ENCODE results near the gene PLXNA2. TPM values are rescaled to one million over a fixed set of nuclear protein-coding genes. Genes with fewer than 3 reads are reported as not detected.

Gene PLXNA2
- total and polyA plus RNA-seq, 2 experiments from 2014 or later: 3.7 to 5.4 TPM

GRCh38 chr1:208059409-208060001 is 184.7 kb downstream of the PLXNA2 start:
- Histone ChIP-seq H3K4me2 (ENCODE audit: unreplicated experiment) (no peak overlapping the region), H3K27me3 (replicated peaks; ENCODE audit: insufficient read depth) (no peaks in the 10 kb centered on the region), H4K20me1 (ENCODE audit: insufficient read depth) (no peaks in the 10 kb centered on the region), H3K9ac (no peak overlapping the region), H3K79me2 (ENCODE audit: insufficient read depth) (no peaks in the 10 kb centered on the region), H2AFZ (no peak overlapping the region), H3K27ac (no peak overlapping the region), H3K9me3 (ENCODE audit: low read depth) (no peaks in the 10 kb centered on the region), H3F3A (ENCODE audit: insufficient read depth) (no peaks in the 10 kb centered on the region), H3K4me3 (no peak overlapping the region), H3K36me3 (ENCODE audit: low read depth) (no peaks in the 10 kb centered on the region), H3K9me2 (ENCODE audit: insufficient read depth) (no peaks in the 10 kb centered on the region), H3K4me1 (ENCODE audit: insufficient read depth) (no peaks in the 10 kb centered on the region)
- in situ Hi-C loops (cut with MboI): no loop called here
- no peak for DNase-seq
- TF ChIP-seq EZH2 (IDR thresholded peaks at IDR 0.05; ENCODE audit: insufficient read depth, poor library complexity, severe bottlenecking) (no peak), EZH2phosphoT487 (IDR thresholded peaks at IDR 0.05; ENCODE audit: insufficient read depth, low read depth) (no peak)
- WGBS, 2 experiments (ENCODE audit: low coverage in 1 of 2, low lambda C conversion rate in 2 of 2, missing lambda C conversion rate in 2 of 2): 96 to 97% methylated on average over 6 of the region's 6 CpGs

- H3K4me2 ChIP-seq (ENCODE audit: unreplicated experiment): no peak overlapping the region
- no peaks in the 10 kb centered on the region for H4K20me1 ChIP-seq (ENCODE audit: insufficient read depth)
- no peaks in the 10 kb centered on the region for H3K36me3 ChIP-seq (ENCODE audit: low read depth)
- no peaks in the 10 kb centered on the region for H3K27me3 ChIP-seq (replicated peaks; ENCODE audit: insufficient read depth)
- no peaks in the 10 kb centered on the region for H3K9me3 ChIP-seq (ENCODE audit: low read depth)
- DNase-seq: no peak
- H3K4me3 ChIP-seq: no peak overlapping the region
- WGBS, 2 experiments (ENCODE audit: low coverage in 1 of 2, low lambda C conversion rate in 2 of 2, missing lambda C conversion rate in 2 of 2): 86 to 97% methylated on average over 4 of the region's 4 CpGs
- no peak overlapping the region for H3K27ac ChIP-seq
- H3F3A ChIP-seq (ENCODE audit: insufficient read depth): no peaks in the 10 kb centered on the region
- no peak for TF ChIP-seq EZH2 (IDR thresholded peaks at IDR 0.05; ENCODE audit: insufficient read depth, poor library complexity, severe bottlenecking)
- H3K4me1 ChIP-seq (ENCODE audit: insufficient read depth): no peaks in the 10 kb centered on the region
- in situ Hi-C loops (cut with MboI): no loop called here
- no peak overlapping the region for H2AFZ ChIP-seq
- no peak overlapping the region for H3K9ac ChIP-seq
- no peaks in the 10 kb centered on the region for H3K9me2 ChIP-seq (ENCODE audit: insufficient read depth)
- no peaks in the 10 kb centered on the region for H3K79me2 ChIP-seq (ENCODE audit: insufficient read depth)
These were observed 185.4 kb downstream of the PLXNA2 start for GRCh38 chr1:208058756-208059155.

GRCh38 chr1:208058267-208058666 is 185.9 kb downstream of the PLXNA2 start:
- Histone ChIP-seq H4K20me1 (ENCODE audit: insufficient read depth) (no peaks in the 10 kb centered on the region), H2AFZ (no peak overlapping the region), H3K9ac (no peak overlapping the region), H3K4me3 (no peak overlapping the region), H3K27ac (no peak overlapping the region), H3K79me2 (ENCODE audit: insufficient read depth) (no peaks in the 10 kb centered on the region), H3K9me3 (ENCODE audit: low read depth) (no peaks in the 10 kb centered on the region), H3K4me2 (ENCODE audit: unreplicated experiment) (no peak overlapping the region), H3K27me3 (replicated peaks; ENCODE audit: insufficient read depth) (no peaks in the 10 kb centered on the region), H3K4me1 (ENCODE audit: insufficient read depth) (no peaks in the 10 kb centered on the region), H3K36me3 (ENCODE audit: low read depth) (no peaks in the 10 kb centered on the region), H3K9me2 (ENCODE audit: insufficient read depth) (no peaks in the 10 kb centered on the region), H3F3A (ENCODE audit: insufficient read depth) (no peaks in the 10 kb centered on the region)
- in situ Hi-C loops (cut with MboI): no loop called here
- TF ChIP-seq EZH2 (IDR thresholded peaks at IDR 0.05; ENCODE audit: insufficient read depth, poor library complexity, severe bottlenecking): no peak
- TF ChIP-seq EZH2phosphoT487 (IDR thresholded peaks at IDR 0.05; ENCODE audit: insufficient read depth, low read depth): no peak
- 91% methylated on average over 12 of the region's 12 CpGs for WGBS, 2 experiments (ENCODE audit: low coverage in 1 of 2, low lambda C conversion rate in 2 of 2, missing lambda C conversion rate in 2 of 2)
- no peak for DNase-seq

- Histone ChIP-seq H3K4me3 (no peak overlapping the region), H3K4me1 (ENCODE audit: insufficient read depth) (no peaks in the 10 kb centered on the region), H3K4me2 (ENCODE audit: unreplicated experiment) (no peak overlapping the region), H3K79me2 (ENCODE audit: insufficient read depth) (no peaks in the 10 kb centered on the region), H3K36me3 (ENCODE audit: low read depth) (no peaks in the 10 kb centered on the region), H3K27ac (no peak overlapping the region), H3K27me3 (replicated peaks; ENCODE audit: insufficient read depth) (no peaks in the 10 kb centered on the region), H3K9me2 (ENCODE audit: insufficient read depth) (no peaks in the 10 kb centered on the region), H3K9ac (no peak overlapping the region), H3F3A (ENCODE audit: insufficient read depth) (no peaks in the 10 kb centered on the region), H3K9me3 (ENCODE audit: low read depth) (no peaks in the 10 kb centered on the region), H4K20me1 (ENCODE audit: insufficient read depth) (no peaks in the 10 kb centered on the region), H2AFZ (no peak overlapping the region)
- no peak for DNase-seq
- TF ChIP-seq EZH2phosphoT487 (IDR thresholded peaks at IDR 0.05; ENCODE audit: insufficient read depth, low read depth): no peak
- TF ChIP-seq EZH2 (IDR thresholded peaks at IDR 0.05; ENCODE audit: insufficient read depth, poor library complexity, severe bottlenecking): no peak
- WGBS, 2 experiments (ENCODE audit: low coverage in 1 of 2, low lambda C conversion rate in 2 of 2, missing lambda C conversion rate in 2 of 2): 56 to 62% methylated on average over 2 of the region's 2 CpGs
- in situ Hi-C loops (cut with MboI): no loop called here
These were observed 187.1 kb downstream of the PLXNA2 start for GRCh38 chr1:208057056-208057455.

DNA sequence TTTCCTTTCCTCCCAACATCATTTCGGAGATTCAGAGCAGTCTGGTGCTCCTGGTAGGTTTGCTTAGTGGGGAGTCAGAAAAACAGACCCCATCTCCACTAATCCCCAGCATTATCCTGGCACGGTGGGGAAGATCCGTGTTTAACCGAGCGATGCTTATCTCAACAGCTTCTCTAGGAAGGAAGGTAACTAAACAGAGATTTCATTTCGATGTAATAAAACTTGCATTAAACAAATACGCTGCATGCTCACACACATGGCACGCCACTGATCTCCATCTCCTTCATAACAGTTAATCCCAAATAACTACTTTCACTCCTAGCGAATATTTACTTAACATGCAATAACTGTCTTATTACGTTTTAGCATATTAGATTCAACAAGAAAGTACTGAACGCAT is 188.6 kb downstream of the PLXNA2 start:
- H3K27ac ChIP-seq: no peak overlapping the region
- in situ Hi-C loops (cut with MboI): no loop called here

More for the DNA sequence above, 188.6 kb downstream of the PLXNA2 start:
- H3K9me3 ChIP-seq (ENCODE audit: low read depth): no peaks in the 10 kb centered on the region
- no peaks in the 10 kb centered on the region for H3K36me3 ChIP-seq (ENCODE audit: low read depth)
- 92 to 96% methylated on average over 11 of the region's 11 CpGs for WGBS, 2 experiments (ENCODE audit: low coverage in 1 of 2, low lambda C conversion rate in 2 of 2, missing lambda C conversion rate in 2 of 2)
- no peak overlapping the region for H3K9ac ChIP-seq
- H4K20me1 ChIP-seq (ENCODE audit: insufficient read depth): no peaks in the 10 kb centered on the region
- H2AFZ ChIP-seq: no peak overlapping the region
- no peaks in the 10 kb centered on the region for H3K9me2 ChIP-seq (ENCODE audit: insufficient read depth)
- DNase-seq: no peak
- TF ChIP-seq EZH2 (IDR thresholded peaks at IDR 0.05; ENCODE audit: insufficient read depth, poor library complexity, severe bottlenecking) (no peak), EZH2phosphoT487 (IDR thresholded peaks at IDR 0.05; ENCODE audit: insufficient read depth, low read depth) (no peak)
- no peaks in the 10 kb centered on the region for H3K79me2 ChIP-seq (ENCODE audit: insufficient read depth)
- H3K27me3 ChIP-seq (replicated peaks; ENCODE audit: insufficient read depth): no peaks in the 10 kb centered on the region
- no peaks in the 10 kb centered on the region for H3K4me1 ChIP-seq (ENCODE audit: insufficient read depth)
- no peak overlapping the region for H3K4me2 ChIP-seq (ENCODE audit: unreplicated experiment)
- H3F3A ChIP-seq (ENCODE audit: insufficient read depth): no peaks in the 10 kb centered on the region
- H3K4me3 ChIP-seq: no peak overlapping the region
